IMR-90 (cell line): Measurements from ENCODE around the gene MAS1. TPM values are rescaled to one million over a fixed set of nuclear protein-coding genes. Genes with fewer than 3 reads are reported as not detected.

Source experiments
- ATAC-seq: fragments of 200-7000 bp; cut with Tn5 transposase; 2 replicates; pipeline ENCODE4 v1.9.1; 2020; ENCODE audit warnings: low read depth, mild to moderate bottlenecking, moderate library complexity
- BruUV-seq: library from RNA; stranded (reverse); fragments of 400-500 nt; replicated peaks from 2 replicates; lab custom pipeline; 2021; lab: Mats Ljungman, UMichigan
- CTCF ChIA-PET: fragments of 300-600 bp; formaldehyde crosslinking; extraction: SDS; loops from one replicate; lab custom pipeline; 2021; ENCODE audit warnings: antibody characterized with exemption; lab: Yijun Ruan, JAX
- POLR2A ChIA-PET: fragments of 300-600 bp; sonication (Branson Sonifier 250); formaldehyde crosslinking; loops from one replicate; lab custom pipeline; 2022; ENCODE audit warnings: antibody characterized with exemption; ENCODE audit not compliant: unreplicated experiment; lab: Charles Lee
- DNase-seq: peaks from one replicate; pipeline ENCODE4 v3.0.0; 2013
- H2AFZ ChIP-seq: replicated peaks from 2 replicates; pipeline ENCODE3; 2013; ENCODE audit warnings: low read length, mild to moderate bottlenecking; ENCODE audit not compliant: poor library complexity
- H2AK5ac ChIP-seq: 2 replicates; pipeline ENCODE4 v1.6.1; 2013; ENCODE audit warnings: low read depth, low read length, inconsistent platforms
- H2AK9ac ChIP-seq: replicated peaks from 2 replicates; pipeline ENCODE3; 2013; ENCODE audit warnings: mild to moderate bottlenecking, low read depth, low read length, moderate library complexity; ENCODE audit not compliant: poor library complexity
- H2BK120ac ChIP-seq: 2 replicates; pipeline ENCODE4 v1.6.1; 2013; ENCODE audit warnings: low read depth, low read length, inconsistent platforms
- H2BK15ac ChIP-seq: 3 replicates; pipeline ENCODE4 v1.6.1; 2013; ENCODE audit warnings: low read depth, low read length, inconsistent platforms
- H2BK20ac ChIP-seq: 2 replicates; pipeline ENCODE4 v1.6.1; 2013; ENCODE audit warnings: low read depth, mild to moderate bottlenecking, inconsistent platforms, low read length, moderate library complexity
- H2BK5ac ChIP-seq: 2 replicates; pipeline ENCODE4 v1.6.1; 2013; ENCODE audit warnings: mild to moderate bottlenecking, low read depth, low read length, inconsistent platforms; ENCODE audit not compliant: poor library complexity, severe bottlenecking
- H3K14ac ChIP-seq: replicated peaks from 2 replicates; pipeline ENCODE4 v1.6.1; 2013; ENCODE audit warnings: low read depth, low read length, inconsistent platforms
- H3K18ac ChIP-seq: 2 replicates; pipeline ENCODE4 v1.6.1; 2013; ENCODE audit warnings: low read depth, low read length, control low read depth
- H3K23ac ChIP-seq: 2 replicates; pipeline ENCODE4 v1.6.1; 2013; ENCODE audit warnings: low read depth, low read length, inconsistent platforms
- H3K27ac ChIP-seq: 2 replicates; pipeline ENCODE4 v1.5.1; 2013; ENCODE audit warnings: mild to moderate bottlenecking, control low read depth, low read length; ENCODE audit not compliant: insufficient read depth
- H3K27me3 ChIP-seq: 2 replicates; pipeline ENCODE4 v1.6.1; 2013; ENCODE audit warnings: low read length; ENCODE audit not compliant: control insufficient read depth, insufficient read depth
- H3K36me3 ChIP-seq: 2 replicates; pipeline ENCODE4 v1.6.1; 2013; ENCODE audit warnings: low read length, mixed read lengths; ENCODE audit not compliant: control insufficient read depth, insufficient read depth
- H3K4ac ChIP-seq: 2 replicates; pipeline ENCODE4 v1.6.1; 2013; ENCODE audit warnings: low read depth, low read length, inconsistent platforms
- H3K4me1 ChIP-seq: 2 replicates; pipeline ENCODE4 v1.6.1; 2013; ENCODE audit warnings: low read length, mixed read lengths; ENCODE audit not compliant: control insufficient read depth, insufficient read depth
- H3K4me2 ChIP-seq: 2 replicates; pipeline ENCODE4 v1.6.1; 2013; ENCODE audit warnings: low read depth, mild to moderate bottlenecking, control low read depth, low read length, moderate library complexity
- H3K4me3 ChIP-seq: 2 replicates; pipeline ENCODE4 v1.5.1; 2013; ENCODE audit warnings: low read depth, mild to moderate bottlenecking, control low read depth, low read length, moderate library complexity; ENCODE audit not compliant: insufficient read depth
- H3K56ac ChIP-seq: 2 replicates; pipeline ENCODE4 v1.6.1; 2013; ENCODE audit warnings: low read length, inconsistent platforms; ENCODE audit not compliant: insufficient read depth; ENCODE audit errors: extremely low read depth
- H3K79me1 ChIP-seq, 2 experiments: 2 replicates each; pipeline ENCODE4 v1.6.1; 2013; ENCODE audit warnings: low read length in 2 of 2, inconsistent platforms in 1 of 2, low read depth in 1 of 2
- H3K9ac ChIP-seq: 2 replicates; pipeline ENCODE4 v1.6.1; 2013; ENCODE audit warnings: low read depth, low read length, control low read depth
- H3K9me1 ChIP-seq: 2 replicates; pipeline ENCODE4 v1.6.1; 2013; ENCODE audit warnings: low read length, inconsistent platforms; ENCODE audit not compliant: insufficient read depth
- H3K9me3 ChIP-seq: 2 replicates; pipeline ENCODE4 v1.6.1; 2013; ENCODE audit warnings: low read length; ENCODE audit not compliant: control insufficient read depth, insufficient read depth
- H4K20me1 ChIP-seq: 2 replicates; pipeline ENCODE4 v1.6.1; 2013; ENCODE audit warnings: low read length, inconsistent platforms; ENCODE audit not compliant: insufficient read depth
- H4K5ac ChIP-seq: 2 replicates; pipeline ENCODE4 v1.6.1; 2013; ENCODE audit warnings: mild to moderate bottlenecking, low read depth, low read length, control low read depth
- H4K8ac ChIP-seq, 2 experiments: 2 replicates each; pipeline ENCODE4 v1.6.1; 2013; ENCODE audit warnings: low read depth in 2 of 2, low read length in 2 of 2, control low read depth in 1 of 2, inconsistent platforms in 1 of 2
- H4K91ac ChIP-seq: 2 replicates; pipeline ENCODE4 v1.6.1; 2013; ENCODE audit warnings: low read depth, low read length, inconsistent platforms; ENCODE audit not compliant: insufficient read depth
- MAFK ChIP-seq: IDR thresholded peaks from 2 replicates; pipeline ENCODE4 v1.6.1; 2012; ENCODE audit warnings: low read depth, low read length, improper control_type of control experiment
- RAD21 ChIP-seq: IDR thresholded peaks from 2 replicates; pipeline ENCODE4 v1.6.1; 2012; ENCODE audit warnings: low read length, improper control_type of control experiment
- RFX5 ChIP-seq: IDR thresholded peaks from 2 replicates; pipeline ENCODE4 v1.8.0; 2012; ENCODE audit warnings: low read depth, mild to moderate bottlenecking, low read length, moderate library complexity
- WGBS, 2 experiments: methylation state at CpG; one replicate each; pipeline versions ENCODE4 v1.1.5 to v1.1.7; 2013; ENCODE audit warnings: missing lambda C conversion rate in 2 of 2; ENCODE audit not compliant: insufficient read length in 1 of 2; ENCODE audit errors: extremely low coverage in 2 of 2; 5-methylcytosine and 5-hydroxymethylcytosine counted together
- dilution Hi-C: fragments of 300-500 bp; cut with HindIII; formaldehyde crosslinking; loops from one replicate; pipeline ENCODE4 v1.14.3; 2018; ENCODE audit warnings: low sequenced_read_pairs; ENCODE audit not compliant: unreplicated experiment
- in situ Hi-C: fragments of 300-500 bp; cut with MboI; formaldehyde crosslinking; loops from 3 replicates; pipeline ENCODE4 v1.14.3; 2019; ENCODE audit warnings: low sequenced_read_pairs, inconsistent platforms, mixed read lengths
- intact Hi-C: fragments of 100-400 bp; cut with micrococcal nuclease; formaldehyde crosslinking; loops from 2 replicates; pipeline ENCODE4 v1.10.0; 2022
- polyA plus RNA-seq, 3 experiments: library from polyadenylated mRNA; depleted of rRNA; stranded (reverse); fragments of >200 nt; gene quantifications; 2 replicates each; pipeline ENCODE4 v1.2.3, GENCODE V29; 2012; ENCODE audit warnings: low replicate concordance in 1 of 3
- total RNA-seq: library from RNA; depleted of rRNA; stranded (reverse); fragments of >200 nt; gene quantifications from 2 replicates; pipeline ENCODE4 v1.2.3, GENCODE V29; 2012

The MAS1 gene
- total and polyA plus RNA-seq, 2 of the 4 experiments (the other 2 are of a cell fraction): under 0.01 TPM; not detected in 1

DNA sequence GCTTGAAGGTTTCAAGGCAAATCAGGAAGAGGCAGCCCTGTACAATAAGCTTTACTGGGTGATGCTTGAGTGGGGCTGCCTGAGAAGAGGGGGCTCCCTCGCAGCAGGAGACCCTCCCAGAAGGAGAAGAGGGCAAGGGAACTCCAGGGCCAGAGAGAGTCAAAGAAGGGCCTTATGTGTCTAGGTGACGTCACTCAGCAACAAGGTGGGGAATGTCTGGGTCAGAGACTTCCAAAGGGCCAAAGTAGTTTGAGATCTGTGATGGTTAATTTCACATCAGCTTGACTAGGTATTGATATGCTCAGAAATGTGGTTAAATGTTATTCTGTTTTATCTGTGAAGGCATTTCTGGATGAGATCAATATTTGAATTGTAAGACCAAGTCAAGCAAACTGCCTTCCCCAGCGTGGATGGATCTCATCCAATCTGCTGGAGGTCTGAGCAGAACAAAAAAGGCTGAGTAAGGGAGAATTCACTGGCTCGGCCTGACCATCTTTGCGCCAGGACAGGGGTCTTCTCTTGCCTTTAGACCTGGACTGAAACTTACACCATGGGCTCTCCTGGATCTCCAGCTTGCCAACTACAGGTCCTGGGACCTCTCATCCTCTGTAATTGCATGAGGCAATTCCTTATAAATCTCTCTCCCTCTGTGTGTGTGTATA is 35.9 kb downstream of the MAS1 start:
- Histone ChIP-seq H2BK20ac (no peak overlapping the region), H4K5ac (no peak overlapping the region), H2BK5ac (no peak overlapping the region), H3K27me3 (peaks cover 9% of the 10 kb centered on the region), H3K18ac (no peak overlapping the region), H3K9me1 (no peaks in the 10 kb centered on the region), H3K56ac (no peak overlapping the region), H2BK15ac (no peak overlapping the region), H3K23ac (no peak overlapping the region), H2BK120ac (no peak overlapping the region), H3K4ac (no peak overlapping the region), H3K14ac (no peak overlapping the region), H4K91ac (no peak overlapping the region), H3K36me3 (no peaks in the 10 kb centered on the region), H3K4me2 (no peak overlapping the region), H3K9ac (no peak overlapping the region), H2AK9ac (no peak overlapping the region), H3K4me3 (no peak overlapping the region), H4K8ac (no peak overlapping the region), H4K20me1 (no peaks in the 10 kb centered on the region), H3K79me1 (no peaks in the 10 kb centered on the region), H3K27ac (no peak overlapping the region), H3K9me3 (no peaks in the 10 kb centered on the region), H2AFZ (no peak overlapping the region), H2AK5ac (no peak overlapping the region), H3K4me1 (no peaks in the 10 kb centered on the region)
- DNase-seq (no peak), ATAC-seq (no peak)
- in situ Hi-C loops (no loop called here), intact Hi-C loops (no loop called here), dilution Hi-C loops (no loop called here)
- TF ChIP-seq RFX5 (no peak), RAD21 (no peak), MAFK (0 out of 2 replicates have a peak, but pooled peaks have one; percentile 2)
- 54% methylated on average over 3 of the region's 5 CpGs; no CpG with 5 or more reads in 1 of the 2 experiments for WGBS, 2 experiments
- POLR2A ChIA-PET: no interaction called here
- CTCF ChIA-PET: no interaction called here
- no TSS peak for BruUV-seq
